GM12874 (cell line): ENCODE results near the gene NCKAP5.

Experiments
- CTCF ChIP-seq: IDR thresholded peaks from 2 replicates; pipeline ENCODE4 v1.5.1; 2011; ENCODE audit warnings: low read depth, mild to moderate bottlenecking, control low read depth, low read length, moderate library complexity; ENCODE audit not compliant: insufficient read depth

NCKAP5 gene

DNA sequence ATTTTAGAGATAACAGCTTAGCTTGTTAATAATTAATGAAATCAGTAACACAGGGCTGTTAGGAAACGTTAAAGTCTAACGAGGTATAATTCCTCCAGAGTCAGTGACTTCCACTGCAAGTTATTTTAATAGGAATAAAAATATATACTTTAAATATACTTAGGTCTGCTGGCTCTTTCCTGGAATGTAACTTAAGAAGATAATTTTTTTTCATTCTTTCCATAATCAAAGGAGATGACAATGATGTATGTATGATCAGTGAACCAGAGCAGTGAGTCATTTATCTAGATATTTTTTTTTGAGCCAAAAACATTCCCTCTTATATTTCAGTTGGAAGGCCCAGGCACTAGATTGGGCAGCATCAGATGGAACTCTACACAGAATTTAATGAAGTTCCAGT, 794.1 kb downstream of the NCKAP5 start:
- TF ChIP-seq CTCF, result no peak

- TF ChIP-seq CTCF, result no peak
Observed at GRCh38 chr2:132773331-132773730, 794.9 kb downstream of the NCKAP5 start.

GRCh38 chr2:132772340-132772739, 795.9 kb downstream of the NCKAP5 start:
- TF ChIP-seq CTCF, result no peak

- TF ChIP-seq CTCF, result no peak
Observed at GRCh38 chr2:132766573-132766972, 801.7 kb downstream of the NCKAP5 start.

- TF ChIP-seq CTCF, result no peak
Observed at GRCh38 chr2:132761437-132761836, 806.8 kb downstream of the NCKAP5 start.

DNA sequence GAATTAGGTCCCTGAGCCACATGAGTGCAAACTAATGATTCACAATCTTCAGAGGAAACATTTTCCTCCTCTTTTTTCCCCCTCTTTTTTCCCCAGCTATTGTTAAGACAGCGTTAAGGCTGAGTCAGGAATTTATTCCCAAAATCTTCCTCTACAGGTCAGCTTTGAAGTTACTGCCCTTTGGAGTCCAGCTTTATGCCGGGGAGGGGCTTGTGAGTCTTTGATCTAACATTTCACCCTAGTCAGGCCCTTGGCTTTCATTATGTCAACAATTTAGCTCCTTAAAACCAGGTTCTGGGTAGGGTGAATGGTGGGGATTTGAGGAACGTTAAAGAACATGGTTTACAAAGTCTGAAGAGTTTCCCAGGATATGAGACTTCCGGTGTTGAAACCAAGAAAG, 807.3 kb downstream of the NCKAP5 start:
- no peak for TF ChIP-seq CTCF

DNA sequence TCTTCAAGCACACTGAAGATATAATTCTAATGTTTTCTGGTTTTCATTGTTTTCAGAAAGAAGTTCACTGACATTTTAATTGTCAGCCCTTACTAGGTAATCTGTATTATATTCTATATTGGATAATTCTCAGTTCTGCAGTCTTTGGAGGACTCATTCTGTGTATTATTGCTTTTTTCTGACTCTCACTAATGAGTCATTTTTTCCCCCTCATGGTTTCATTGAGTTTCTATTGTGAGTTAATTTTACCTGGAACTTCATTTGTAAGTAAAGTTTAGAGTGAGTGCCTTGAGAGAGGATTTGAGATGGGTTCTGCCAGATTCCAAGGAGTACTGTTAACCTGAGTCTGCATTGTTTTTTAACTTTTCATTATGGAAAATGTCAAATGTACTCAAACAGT, 807.9 kb downstream of the NCKAP5 start:
- TF ChIP-seq CTCF, result no peak

GRCh38 chr2:132758995-132759394, 809.3 kb downstream of the NCKAP5 start:
- TF ChIP-seq CTCF, result no peak
